GM23338 (cell line): ENCODE measurements around the gene NEK3. TPM values are rescaled to one million over a fixed set of nuclear protein-coding genes. Genes with fewer than 3 reads are reported as not detected.

ENCODE experiments used
- ATAC-seq: fragments of 200-7000 bp; cut with Tn5 transposase; 3 replicates; pipeline ENCODE4 v1.9.1; 2020
- DNase-seq: peaks from one replicate; pipeline ENCODE4 v3.0.0-alpha.2; 2015; ENCODE audit warnings: low spot score
- H2AFZ ChIP-seq: fragments of 200-600 bp; sonication (generic); 2 replicates; pipeline ENCODE4 v1.8.0; 2016; ENCODE audit warnings: antibody characterized with exemption, mild to moderate bottlenecking, moderate library complexity
- H3F3A ChIP-seq: fragments of 200-600 bp; sonication (generic); replicated peaks from 2 replicates; pipeline ENCODE4 v1.8.0; 2017; ENCODE audit warnings: antibody characterized with exemption, mixed run types, low read depth
- H3K27ac ChIP-seq: fragments of 200-600 bp; sonication (generic); 2 replicates; pipeline ENCODE4 v1.6.1; 2016; ENCODE audit warnings: low read depth
- H3K27me3 ChIP-seq: fragments of 200-600 bp; sonication (generic); 2 replicates; pipeline ENCODE4 v1.8.0; 2016; ENCODE audit warnings: mild to moderate bottlenecking, mixed run types, moderate library complexity; ENCODE audit not compliant: insufficient read depth
- H3K36me3 ChIP-seq: fragments of 200-600 bp; sonication (generic); 2 replicates; pipeline ENCODE4 v1.8.0; 2016; ENCODE audit warnings: mild to moderate bottlenecking; ENCODE audit not compliant: insufficient read depth
- H3K4me1 ChIP-seq: fragments of 200-600 bp; sonication (generic); 2 replicates; pipeline ENCODE4 v1.8.0; 2016; ENCODE audit warnings: mild to moderate bottlenecking, moderate library complexity; ENCODE audit not compliant: insufficient read depth
- H3K4me2 ChIP-seq: fragments of 200-600 bp; sonication (generic); 2 replicates; pipeline ENCODE4 v1.7.1; 2017; ENCODE audit warnings: mixed run types
- H3K4me3 ChIP-seq: fragments of 200-600 bp; sonication (generic); 2 replicates; pipeline ENCODE4 v1.6.1; 2016; ENCODE audit warnings: mixed run types
- H3K79me2 ChIP-seq: fragments of 200-600 bp; sonication (generic); replicated peaks from 2 replicates; pipeline ENCODE4 v1.8.0; 2017; ENCODE audit warnings: mild to moderate bottlenecking; ENCODE audit not compliant: insufficient read depth
- H3K9me2 ChIP-seq: fragments of 200-600 bp; sonication (generic); 2 replicates; pipeline ENCODE4 v1.8.0; 2017; ENCODE audit not compliant: insufficient read depth
- H4K20me1 ChIP-seq: fragments of 200-600 bp; sonication (generic); replicated peaks from 2 replicates; pipeline ENCODE4 v1.8.0; 2017; ENCODE audit warnings: mild to moderate bottlenecking; ENCODE audit not compliant: insufficient read depth
- H3K27ac Mint-ChIP-seq: 2 replicates; pipeline ENCODE4 v1.8.0; 2020; ENCODE audit warnings: inconsistent platforms, mild to moderate bottlenecking, moderate library complexity, mixed read lengths
- H3K27me3 Mint-ChIP-seq: 3 replicates; pipeline ENCODE4 v1.8.0; 2022; ENCODE audit warnings: low read depth, mild to moderate bottlenecking, moderate library complexity, mixed read lengths, inconsistent platforms; ENCODE audit not compliant: insufficient read depth, poor library complexity
- H3K36me3 Mint-ChIP-seq: 3 replicates; pipeline ENCODE4 v1.8.0; 2021; ENCODE audit warnings: low read depth, mild to moderate bottlenecking, inconsistent platforms, moderate library complexity, mixed read lengths
- H3K4me1 Mint-ChIP-seq: 3 replicates; pipeline ENCODE4 v1.8.0; 2020; ENCODE audit warnings: mild to moderate bottlenecking, inconsistent platforms, mixed read lengths
- H3K4me3 Mint-ChIP-seq: 3 replicates; pipeline ENCODE4 v1.8.0; 2021; ENCODE audit warnings: moderate library complexity, mild to moderate bottlenecking, inconsistent platforms, mixed read lengths
- H3K9me3 Mint-ChIP-seq: 3 replicates; pipeline ENCODE4 v1.8.0; 2020; ENCODE audit warnings: moderate library complexity, mild to moderate bottlenecking, inconsistent platforms, mixed read lengths
- CREB1 ChIP-seq: fragments of 250-450 bp; sonication (Bioruptor Pico); IDR thresholded peaks from 2 replicates; pipeline ENCODE4 v1.5.0; 2020; ENCODE audit warnings: low read depth, mild to moderate bottlenecking, moderate library complexity
- CTCF ChIP-seq, 2 experiments: fragments of 200-600 bp in 1 of 2; sonication (generic) in 1 of 2; conservative IDR thresholded peaks; 2 replicates each; pipeline versions ENCODE4 v1.5.1 to v1.6.1; 2016 to 2017; ENCODE audit warnings: antibody characterized with exemption in 2 of 2, low read depth in 2 of 2, mild to moderate bottlenecking in 2 of 2, moderate library complexity in 1 of 2
- JUNB ChIP-seq: IDR thresholded peaks from one replicate; pipeline ENCODE4 v1.6.1; 2016; ENCODE audit warnings: antibody characterized with exemption; ENCODE audit not compliant: unreplicated experiment
- REST ChIP-seq: IDR thresholded peaks from one replicate; pipeline ENCODE4 v1.6.1; 2018; ENCODE audit warnings: antibody characterized with exemption; ENCODE audit not compliant: unreplicated experiment
- polyA plus RNA-seq: library from polyadenylated mRNA; unstranded; fragments of >200 nt; fragmentation: Nextera tagmentation; extraction: Ambion mirVana; gene quantifications from 2 replicates; pipeline ENCODE4 v1.2.1, GENCODE V29; 2016
- total RNA-seq: library from RNA; depleted of rRNA; stranded (reverse); fragments of >200 nt; shearing (Covaris generic); gene quantifications from 2 replicates; pipeline ENCODE4 v1.2.3, GENCODE V29; 2014

The NEK3 gene
- total and polyA plus RNA-seq, 2 experiments from 2014 or later = 26.7 to 26.8 TPM

- DNase-seq = peak; percentile 96
- Mint-ChIP-seq H3K4me3 (peak within 1 kb of the TSS; percentile 81), H3K4me1 (peaks cover 5% of the 10 kb centered on the region; the same call in 2 of the 3 replicates), H3K9me3 (peaks cover 5% of the 10 kb centered on the region; the same call in 2 of the 3 replicates), H3K36me3 (peaks cover 25% of the 10 kb centered on the region), H3K27ac (no peak within 1 kb of the TSS), H3K27me3 (peaks cover 7% of the 10 kb centered on the region)
- peak within 1 kb of the TSS; percentile 57 for H3K4me3 ChIP-seq
- no peaks in the 10 kb centered on the region for H4K20me1 ChIP-seq
- H3K36me3 ChIP-seq = no peaks in the 10 kb centered on the region; the same call in 1 of the 2 replicates
- peak; percentile 92 for ATAC-seq
- peaks cover 6% of the 10 kb centered on the region; the same call in 1 of the 2 replicates for H3K4me1 ChIP-seq
- H3K9me2 ChIP-seq = no peaks in the 10 kb centered on the region; the same call in 1 of the 2 replicates
- no peak within 1 kb of the TSS for H3K27ac ChIP-seq
- peaks cover 3% of the 10 kb centered on the region; the same call in 1 of the 2 replicates for H3K27me3 ChIP-seq
- no peaks in the 10 kb centered on the region for H3K79me2 ChIP-seq
- H3F3A ChIP-seq = no peaks in the 10 kb centered on the region
- TF ChIP-seq JUNB (no peak), CTCF (conservative IDR thresholded peaks at IDR 0.05; ENCODE audit: low read depth in 2 of 2) (peak; percentile 58 to 83)
- peak within 1 kb of the TSS; percentile 77 for H3K4me2 ChIP-seq
- peak within 1 kb of the TSS; percentile 98 for H2AFZ ChIP-seq
These were observed 30.4 kb downstream of the NEK3 start, which contains the start of gene NEK5 for GRCh38 chr13:52128714-52129700. Gene NEK5 (minus strand): TSS chr13:52129073. CDS start chr13:52127482, 1,591 bp downstream.

- peak overlapping the region; percentile 57 for H3K4me3 ChIP-seq
- peak overlapping the region; percentile 81 for H3K4me3 Mint-ChIP-seq
- ATAC-seq = peak; percentile 71
- H3K27ac Mint-ChIP-seq = no peak overlapping the region
- H3K4me1 Mint-ChIP-seq = peaks cover 5% of the 10 kb centered on the region; the same call in 2 of the 3 replicates
- H3K27me3 Mint-ChIP-seq = peaks cover 7% of the 10 kb centered on the region
- DNase-seq = peak; percentile 86
- peaks cover 23% of the 10 kb centered on the region for H3K36me3 Mint-ChIP-seq
- H3K27me3 ChIP-seq = peaks cover 3% of the 10 kb centered on the region; the same call in 1 of the 2 replicates
- H3K9me3 Mint-ChIP-seq = peaks cover 5% of the 10 kb centered on the region; the same call in 2 of the 3 replicates
- no peaks in the 10 kb centered on the region for H4K20me1 ChIP-seq
- peaks cover 6% of the 10 kb centered on the region; the same call in 1 of the 2 replicates for H3K4me1 ChIP-seq
- no peak overlapping the region for H3K27ac ChIP-seq
- H3K9me2 ChIP-seq = no peaks in the 10 kb centered on the region; the same call in 1 of the 2 replicates
- peak overlapping the region; percentile 77 for H3K4me2 ChIP-seq
- H3F3A ChIP-seq = no peaks in the 10 kb centered on the region
- no peaks in the 10 kb centered on the region for H3K79me2 ChIP-seq
- no peaks in the 10 kb centered on the region; the same call in 1 of the 2 replicates for H3K36me3 ChIP-seq
- peak overlapping the region; percentile 80 for H2AFZ ChIP-seq
- TF ChIP-seq REST = no peak
- TF ChIP-seq CTCF (conservative IDR thresholded peaks at IDR 0.05; ENCODE audit: low read depth in 2 of 2) = peak; percentile 88 to 96
- peak; percentile 3; the same call in 1 of the 2 replicates for TF ChIP-seq CREB1 (CRISPR knock-in tag)
These were observed 31.4 kb downstream of the NEK3 start for GRCh38 chr13:52127783-52128702.
